GM23338 (cell line): Measurements from ENCODE around the gene SSH2. TPM values are rescaled to one million over a fixed set of nuclear protein-coding genes. Genes with fewer than 3 reads are reported as not detected.

Experiments used
- ATAC-seq: fragments of 200-7000 bp; cut with Tn5 transposase; 3 replicates; pipeline ENCODE4 v1.9.1; 2020
- DNase-seq: peaks from one replicate; pipeline ENCODE4 v3.0.0-alpha.2; 2015; ENCODE audit warnings: low spot score
- H2AFZ ChIP-seq: fragments of 200-600 bp; sonication (generic); 2 replicates; pipeline ENCODE4 v1.8.0; 2016; ENCODE audit warnings: antibody characterized with exemption, mild to moderate bottlenecking, moderate library complexity
- H3F3A ChIP-seq: fragments of 200-600 bp; sonication (generic); replicated peaks from 2 replicates; pipeline ENCODE4 v1.8.0; 2017; ENCODE audit warnings: antibody characterized with exemption, mixed run types, low read depth
- H3K27ac ChIP-seq: fragments of 200-600 bp; sonication (generic); 2 replicates; pipeline ENCODE4 v1.6.1; 2016; ENCODE audit warnings: low read depth
- H3K27me3 ChIP-seq: fragments of 200-600 bp; sonication (generic); 2 replicates; pipeline ENCODE4 v1.8.0; 2016; ENCODE audit warnings: mild to moderate bottlenecking, mixed run types, moderate library complexity; ENCODE audit not compliant: insufficient read depth
- H3K36me3 ChIP-seq: fragments of 200-600 bp; sonication (generic); 2 replicates; pipeline ENCODE4 v1.8.0; 2016; ENCODE audit warnings: mild to moderate bottlenecking; ENCODE audit not compliant: insufficient read depth
- H3K4me1 ChIP-seq: fragments of 200-600 bp; sonication (generic); 2 replicates; pipeline ENCODE4 v1.8.0; 2016; ENCODE audit warnings: mild to moderate bottlenecking, moderate library complexity; ENCODE audit not compliant: insufficient read depth
- H3K4me2 ChIP-seq: fragments of 200-600 bp; sonication (generic); 2 replicates; pipeline ENCODE4 v1.7.1; 2017; ENCODE audit warnings: mixed run types
- H3K4me3 ChIP-seq: fragments of 200-600 bp; sonication (generic); 2 replicates; pipeline ENCODE4 v1.6.1; 2016; ENCODE audit warnings: mixed run types
- H3K79me2 ChIP-seq: fragments of 200-600 bp; sonication (generic); replicated peaks from 2 replicates; pipeline ENCODE4 v1.8.0; 2017; ENCODE audit warnings: mild to moderate bottlenecking; ENCODE audit not compliant: insufficient read depth
- H3K9me2 ChIP-seq: fragments of 200-600 bp; sonication (generic); 2 replicates; pipeline ENCODE4 v1.8.0; 2017; ENCODE audit not compliant: insufficient read depth
- H4K20me1 ChIP-seq: fragments of 200-600 bp; sonication (generic); replicated peaks from 2 replicates; pipeline ENCODE4 v1.8.0; 2017; ENCODE audit warnings: mild to moderate bottlenecking; ENCODE audit not compliant: insufficient read depth
- H3K27ac Mint-ChIP-seq: 2 replicates; pipeline ENCODE4 v1.8.0; 2020; ENCODE audit warnings: inconsistent platforms, mild to moderate bottlenecking, moderate library complexity, mixed read lengths
- H3K27me3 Mint-ChIP-seq: 3 replicates; pipeline ENCODE4 v1.8.0; 2022; ENCODE audit warnings: low read depth, mild to moderate bottlenecking, moderate library complexity, mixed read lengths, inconsistent platforms; ENCODE audit not compliant: insufficient read depth, poor library complexity
- H3K36me3 Mint-ChIP-seq: 3 replicates; pipeline ENCODE4 v1.8.0; 2021; ENCODE audit warnings: low read depth, mild to moderate bottlenecking, inconsistent platforms, moderate library complexity, mixed read lengths
- H3K4me1 Mint-ChIP-seq: 3 replicates; pipeline ENCODE4 v1.8.0; 2020; ENCODE audit warnings: mild to moderate bottlenecking, inconsistent platforms, mixed read lengths
- H3K4me3 Mint-ChIP-seq: 3 replicates; pipeline ENCODE4 v1.8.0; 2021; ENCODE audit warnings: moderate library complexity, mild to moderate bottlenecking, inconsistent platforms, mixed read lengths
- H3K9me3 Mint-ChIP-seq: 3 replicates; pipeline ENCODE4 v1.8.0; 2020; ENCODE audit warnings: moderate library complexity, mild to moderate bottlenecking, inconsistent platforms, mixed read lengths
- CREB1 ChIP-seq: fragments of 250-450 bp; sonication (Bioruptor Pico); IDR thresholded peaks from 2 replicates; pipeline ENCODE4 v1.5.0; 2020; ENCODE audit warnings: low read depth, mild to moderate bottlenecking, moderate library complexity
- CTCF ChIP-seq, 2 experiments: fragments of 200-600 bp in 1 of 2; sonication (generic) in 1 of 2; conservative IDR thresholded peaks; 2 replicates each; pipeline versions ENCODE4 v1.5.1 to v1.6.1; 2016 to 2017; ENCODE audit warnings: antibody characterized with exemption in 2 of 2, low read depth in 2 of 2, mild to moderate bottlenecking in 2 of 2, moderate library complexity in 1 of 2
- EZH2phosphoT487 ChIP-seq: fragments of 200-600 bp; sonication (generic); IDR thresholded peaks from one replicate; pipeline ENCODE4 v1.8.1; 2018; ENCODE audit warnings: antibody characterized with exemption; ENCODE audit not compliant: unreplicated experiment
- NANOG ChIP-seq: IDR thresholded peaks from 2 replicates; pipeline ENCODE4 v1.6.1; 2016; ENCODE audit warnings: antibody characterized with exemption, borderline replicate concordance
- POLR2AphosphoS5 ChIP-seq: IDR thresholded peaks from 2 replicates; pipeline ENCODE4 v1.6.1; 2016; ENCODE audit warnings: antibody characterized with exemption, low read depth
- polyA plus RNA-seq: library from polyadenylated mRNA; unstranded; fragments of >200 nt; fragmentation: Nextera tagmentation; extraction: Ambion mirVana; gene quantifications from 2 replicates; pipeline ENCODE4 v1.2.1, GENCODE V29; 2016
- total RNA-seq: library from RNA; depleted of rRNA; stranded (reverse); fragments of >200 nt; shearing (Covaris generic); gene quantifications from 2 replicates; pipeline ENCODE4 v1.2.3, GENCODE V29; 2014
- TF ChIP-seq, protein P1 (sequence below): fragments of 250-450 bp; sonication (Bioruptor Pico); IDR thresholded peaks from 2 replicates; pipeline ENCODE4 v1.5.0; 2020; ENCODE audit warnings: mild to moderate bottlenecking, moderate library complexity

SSH2 gene
- total and polyA plus RNA-seq, 2 experiments from 2014 or later = 9.9 to 12.1 TPM

DNA sequence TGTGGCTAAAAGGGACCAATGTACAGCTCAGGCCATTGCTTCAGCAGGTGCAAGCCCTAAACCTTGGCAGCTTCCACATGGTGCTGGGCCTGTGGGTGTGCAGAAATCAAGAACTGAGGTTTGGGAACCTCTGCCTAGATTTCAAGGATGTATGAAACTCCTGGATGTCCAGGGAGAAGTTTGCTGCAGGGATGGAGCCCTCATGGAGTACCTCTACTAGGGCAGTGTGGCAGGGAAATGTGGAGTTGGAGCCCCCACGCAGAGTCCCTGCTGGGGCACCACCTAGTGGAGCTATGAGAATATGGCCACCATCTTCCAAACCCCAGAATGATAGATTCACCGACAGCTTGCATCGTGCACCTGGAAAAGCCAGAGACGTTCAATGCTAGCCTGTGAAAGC lies 24.4 kb upstream of the SSH2 start:
- no peak overlapping the region for H3K27ac ChIP-seq
- H3K4me2 ChIP-seq = no peak overlapping the region
- no peaks in the 10 kb centered on the region for H3K9me2 ChIP-seq
- H3K4me3 Mint-ChIP-seq = no peak overlapping the region
- H3K4me1 Mint-ChIP-seq = no peaks in the 10 kb centered on the region
- no peak overlapping the region for H3K27ac Mint-ChIP-seq
- ATAC-seq (no peak), DNase-seq (peak; percentile 26)
- H3K36me3 Mint-ChIP-seq = peaks cover 12% of the 10 kb centered on the region
- TF ChIP-seq CTCF (conservative IDR thresholded peaks at IDR 0.05; ENCODE audit: low read depth in 2 of 2) (peak in 1 of 2 experiments; percentile 34; a peak in 2 of 4 replicates), NANOG (no peak)
- TF ChIP-seq, protein P1, sequence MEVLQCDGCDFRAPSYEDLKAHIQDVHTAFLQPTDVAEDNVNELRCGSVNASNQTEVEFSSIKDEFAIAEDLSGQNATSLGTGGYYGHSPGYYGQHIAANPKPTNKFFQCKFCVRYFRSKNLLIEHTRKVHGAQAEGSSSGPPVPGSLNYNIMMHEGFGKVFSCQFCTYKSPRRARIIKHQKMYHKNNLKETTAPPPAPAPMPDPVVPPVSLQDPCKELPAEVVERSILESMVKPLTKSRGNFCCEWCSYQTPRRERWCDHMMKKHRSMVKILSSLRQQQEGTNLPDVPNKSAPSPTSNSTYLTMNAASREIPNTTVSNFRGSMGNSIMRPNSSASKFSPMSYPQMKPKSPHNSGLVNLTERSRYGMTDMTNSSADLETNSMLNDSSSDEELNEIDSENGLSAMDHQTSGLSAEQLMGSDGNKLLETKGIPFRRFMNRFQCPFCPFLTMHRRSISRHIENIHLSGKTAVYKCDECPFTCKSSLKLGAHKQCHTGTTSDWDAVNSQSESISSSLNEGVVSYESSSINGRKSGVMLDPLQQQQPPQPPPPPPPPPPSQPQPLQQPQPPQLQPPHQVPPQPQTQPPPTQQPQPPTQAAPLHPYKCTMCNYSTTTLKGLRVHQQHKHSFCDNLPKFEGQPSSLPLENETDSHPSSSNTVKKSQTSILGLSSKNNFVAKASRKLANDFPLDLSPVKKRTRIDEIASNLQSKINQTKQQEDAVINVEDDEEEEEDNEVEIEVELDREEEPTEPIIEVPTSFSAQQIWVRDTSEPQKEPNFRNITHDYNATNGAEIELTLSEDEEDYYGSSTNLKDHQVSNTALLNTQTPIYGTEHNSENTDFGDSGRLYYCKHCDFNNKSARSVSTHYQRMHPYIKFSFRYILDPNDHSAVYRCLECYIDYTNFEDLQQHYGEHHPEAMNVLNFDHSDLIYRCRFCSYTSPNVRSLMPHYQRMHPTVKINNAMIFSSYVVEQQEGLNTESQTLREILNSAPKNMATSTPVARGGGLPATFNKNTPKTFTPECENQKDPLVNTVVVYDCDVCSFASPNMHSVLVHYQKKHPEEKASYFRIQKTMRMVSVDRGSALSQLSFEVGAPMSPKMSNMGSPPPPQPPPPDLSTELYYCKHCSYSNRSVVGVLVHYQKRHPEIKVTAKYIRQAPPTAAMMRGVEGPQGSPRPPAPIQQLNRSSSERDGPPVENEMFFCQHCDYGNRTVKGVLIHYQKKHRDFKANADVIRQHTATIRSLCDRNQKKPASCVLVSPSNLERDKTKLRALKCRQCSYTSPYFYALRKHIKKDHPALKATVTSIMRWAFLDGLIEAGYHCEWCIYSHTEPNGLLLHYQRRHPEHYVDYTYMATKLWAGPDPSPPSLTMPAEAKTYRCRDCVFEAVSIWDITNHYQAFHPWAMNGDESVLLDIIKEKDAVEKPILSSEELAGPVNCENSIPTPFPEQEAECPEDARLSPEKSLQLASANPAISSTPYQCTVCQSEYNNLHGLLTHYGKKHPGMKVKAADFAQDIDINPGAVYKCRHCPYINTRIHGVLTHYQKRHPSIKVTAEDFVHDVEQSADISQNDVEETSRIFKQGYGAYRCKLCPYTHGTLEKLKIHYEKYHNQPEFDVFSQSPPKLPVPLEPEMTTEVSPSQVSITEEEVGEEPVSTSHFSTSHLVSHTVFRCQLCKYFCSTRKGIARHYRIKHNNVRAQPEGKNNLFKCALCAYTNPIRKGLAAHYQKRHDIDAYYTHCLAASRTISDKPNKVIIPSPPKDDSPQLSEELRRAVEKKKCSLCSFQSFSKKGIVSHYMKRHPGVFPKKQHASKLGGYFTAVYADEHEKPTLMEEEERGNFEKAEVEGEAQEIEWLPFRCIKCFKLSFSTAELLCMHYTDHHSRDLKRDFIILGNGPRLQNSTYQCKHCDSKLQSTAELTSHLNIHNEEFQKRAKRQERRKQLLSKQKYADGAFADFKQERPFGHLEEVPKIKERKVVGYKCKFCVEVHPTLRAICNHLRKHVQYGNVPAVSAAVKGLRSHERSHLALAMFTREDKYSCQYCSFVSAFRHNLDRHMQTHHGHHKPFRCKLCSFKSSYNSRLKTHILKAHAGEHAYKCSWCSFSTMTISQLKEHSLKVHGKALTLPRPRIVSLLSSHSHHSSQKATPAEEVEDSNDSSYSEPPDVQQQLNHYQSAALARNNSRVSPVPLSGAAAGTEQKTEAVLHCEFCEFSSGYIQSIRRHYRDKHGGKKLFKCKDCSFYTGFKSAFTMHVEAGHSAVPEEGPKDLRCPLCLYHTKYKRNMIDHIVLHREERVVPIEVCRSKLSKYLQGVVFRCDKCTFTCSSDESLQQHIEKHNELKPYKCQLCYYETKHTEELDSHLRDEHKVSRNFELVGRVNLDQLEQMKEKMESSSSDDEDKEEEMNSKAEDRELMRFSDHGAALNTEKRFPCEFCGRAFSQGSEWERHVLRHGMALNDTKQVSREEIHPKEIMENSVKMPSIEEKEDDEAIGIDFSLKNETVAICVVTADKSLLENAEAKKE (CRISPR knock-in tag) = no peak
- H3K4me3 ChIP-seq = no peak overlapping the region
- no peaks in the 10 kb centered on the region for H4K20me1 ChIP-seq
- no peaks in the 10 kb centered on the region for H3K36me3 ChIP-seq
- no peaks in the 10 kb centered on the region for H3K4me1 ChIP-seq
- H3F3A ChIP-seq = no peaks in the 10 kb centered on the region
- H3K9me3 Mint-ChIP-seq = peaks cover 25% of the 10 kb centered on the region
- H3K79me2 ChIP-seq = no peaks in the 10 kb centered on the region
- H3K27me3 ChIP-seq = no peaks in the 10 kb centered on the region
- no peak overlapping the region for H2AFZ ChIP-seq
- H3K27me3 Mint-ChIP-seq = peaks cover 4% of the 10 kb centered on the region

GRCh38 chr17:29949696-29950095 lies 19.7 kb upstream of the SSH2 start:
- Mint-ChIP-seq H3K27ac (no peak overlapping the region), H3K4me1 (no peaks in the 10 kb centered on the region), H3K4me3 (no peak overlapping the region), H3K36me3 (peaks cover 9% of the 10 kb centered on the region), H3K9me3 (peaks cover 17% of the 10 kb centered on the region), H3K27me3 (peaks cover 4% of the 10 kb centered on the region)
- Histone ChIP-seq H3K4me2 (no peak overlapping the region), H3K9me2 (no peaks in the 10 kb centered on the region), H3K79me2 (no peaks in the 10 kb centered on the region), H3K4me3 (no peak overlapping the region), H3K27ac (no peak overlapping the region), H3K4me1 (no peaks in the 10 kb centered on the region), H3K27me3 (no peaks in the 10 kb centered on the region), H3F3A (no peaks in the 10 kb centered on the region), H4K20me1 (no peaks in the 10 kb centered on the region), H3K36me3 (no peaks in the 10 kb centered on the region), H2AFZ (no peak overlapping the region)
- DNase-seq (no peak), ATAC-seq (no peak)
- no peak for TF ChIP-seq POLR2AphosphoS5
- TF ChIP-seq CREB1 (CRISPR knock-in tag) = no peak
- no peak for TF ChIP-seq EZH2phosphoT487
